NCI-H345 treated with DMSO at 0.1 percent for 48 hours (cell line): ENCODE data around the gene COQ10A.
A peak's percentile ranks its signal among the peaks of the same experiment; 100 is the strongest.
"Not testable (repeated sequence)": the region's sequence is repeated elsewhere in the genome, so short reads cannot be mapped to it uniquely, and the experiment has no call there.

ENCODE experiments used
- DNase-seq: peaks from one replicate; lab custom pipeline; 2025; ENCODE audit not compliant: unreplicated experiment; lab: John Stamatoyannopoulos, UW

The COQ10A gene

GRCh38 chr12:56274299-56274698 lies 7.6 kb downstream of the COQ10A start:
- DNase-seq, result no peak

DNA sequence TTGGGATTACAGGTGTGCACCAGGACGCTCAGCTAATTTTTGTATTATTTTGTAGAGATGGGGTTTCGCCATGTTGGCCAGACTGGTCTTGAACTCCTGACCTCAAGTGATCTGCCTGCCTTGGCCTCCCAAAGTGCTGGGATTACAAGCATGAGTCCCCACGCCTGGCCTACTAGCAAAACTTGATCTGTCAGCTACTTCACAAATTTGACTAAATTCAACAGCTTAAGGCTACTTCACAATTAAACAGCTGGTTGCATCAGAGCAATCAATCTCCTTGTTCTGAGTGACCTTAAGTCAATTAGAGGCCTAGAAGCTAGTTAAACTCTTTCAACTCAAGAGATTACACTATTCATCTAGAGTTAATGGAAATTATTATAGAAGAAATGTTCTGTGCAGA lies 12.2 kb downstream of the COQ10A start:
- DNase-seq, result no peak

DNA sequence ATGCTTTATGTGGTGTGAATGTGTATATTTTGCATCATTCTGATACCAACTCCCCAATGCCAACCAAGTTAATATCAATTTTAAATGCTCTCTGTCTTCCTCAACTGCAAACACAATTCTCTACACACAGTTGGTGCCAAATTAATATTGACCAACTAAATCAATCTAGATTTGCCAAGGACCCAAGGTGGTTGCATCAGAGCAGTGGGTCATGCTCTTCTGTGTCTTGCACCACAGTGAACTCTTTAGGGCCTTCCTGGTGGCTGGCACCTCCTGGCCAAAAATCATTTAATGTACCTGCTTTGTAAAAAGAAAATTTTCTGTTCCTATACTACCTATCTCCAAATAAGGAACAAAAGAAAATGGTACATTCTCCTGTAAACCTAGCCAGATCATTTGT lies 14.1 kb downstream of the COQ10A start:
- no peak for DNase-seq

GRCh38 chr12:56282030-56282429 lies 15.3 kb downstream of the COQ10A start:
- DNase-seq, result no peak

DNA sequence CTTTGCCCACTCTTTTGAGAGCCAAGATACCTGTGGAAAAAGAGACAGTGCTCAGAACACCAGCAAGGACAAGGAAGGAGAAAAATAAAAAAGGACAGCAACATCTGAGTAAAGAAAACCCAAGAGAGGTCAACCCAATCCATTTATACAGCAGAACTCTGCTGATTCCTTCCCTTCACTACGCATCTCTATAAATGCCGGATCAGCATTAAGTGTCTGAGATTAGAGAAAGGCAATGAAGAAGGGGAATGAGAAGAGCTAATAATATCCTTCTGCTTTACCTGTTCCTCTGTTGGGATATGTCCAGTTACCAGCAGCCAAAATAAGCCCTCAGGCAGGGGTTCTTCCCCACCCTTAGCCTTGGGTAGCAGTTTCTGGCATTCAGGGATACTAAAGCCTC lies 15.8 kb downstream of the COQ10A start:
- no peak for DNase-seq

GRCh38 chr12:56284263-56284662 lies 17.5 kb downstream of the COQ10A start:
- DNase-seq, result not testable (repeated sequence)

DNA sequence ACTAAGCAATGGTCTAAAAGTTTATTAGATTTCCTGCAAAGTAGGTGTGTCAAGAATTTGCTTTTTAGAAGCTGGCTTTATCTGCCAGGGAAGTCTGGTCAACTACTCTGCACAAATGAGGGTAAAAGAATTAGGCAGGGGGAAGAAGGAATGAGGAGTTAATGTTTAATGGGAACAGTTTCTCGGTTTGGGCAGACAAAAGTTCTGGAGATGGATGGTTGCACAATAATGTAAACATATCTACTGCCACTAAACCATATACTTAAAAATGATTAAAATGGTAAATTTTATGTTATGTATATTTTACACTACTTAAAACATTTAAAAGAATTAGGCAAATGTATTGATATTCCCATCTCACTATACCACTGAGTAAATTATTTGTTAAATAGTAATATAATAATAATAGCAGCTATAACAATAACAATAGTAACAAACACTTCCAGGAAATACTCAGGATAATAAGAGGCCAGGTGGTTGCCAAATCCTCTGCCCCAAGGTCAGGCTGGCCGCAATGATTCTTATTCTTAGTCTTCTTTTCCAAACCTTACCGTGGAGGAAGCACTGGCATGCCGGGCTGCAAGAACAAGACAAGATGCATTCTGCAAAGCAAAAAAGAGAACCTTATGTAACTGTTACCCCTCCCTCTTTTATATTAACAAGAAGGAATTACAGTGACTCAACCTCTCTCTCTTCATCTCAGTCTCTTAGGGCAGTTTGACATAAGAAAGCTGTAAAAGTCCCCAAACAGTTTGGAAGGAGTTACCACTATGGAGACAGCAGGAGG lies 19.5 kb downstream of the COQ10A start:
- DNase-seq, result no peak

DNA sequence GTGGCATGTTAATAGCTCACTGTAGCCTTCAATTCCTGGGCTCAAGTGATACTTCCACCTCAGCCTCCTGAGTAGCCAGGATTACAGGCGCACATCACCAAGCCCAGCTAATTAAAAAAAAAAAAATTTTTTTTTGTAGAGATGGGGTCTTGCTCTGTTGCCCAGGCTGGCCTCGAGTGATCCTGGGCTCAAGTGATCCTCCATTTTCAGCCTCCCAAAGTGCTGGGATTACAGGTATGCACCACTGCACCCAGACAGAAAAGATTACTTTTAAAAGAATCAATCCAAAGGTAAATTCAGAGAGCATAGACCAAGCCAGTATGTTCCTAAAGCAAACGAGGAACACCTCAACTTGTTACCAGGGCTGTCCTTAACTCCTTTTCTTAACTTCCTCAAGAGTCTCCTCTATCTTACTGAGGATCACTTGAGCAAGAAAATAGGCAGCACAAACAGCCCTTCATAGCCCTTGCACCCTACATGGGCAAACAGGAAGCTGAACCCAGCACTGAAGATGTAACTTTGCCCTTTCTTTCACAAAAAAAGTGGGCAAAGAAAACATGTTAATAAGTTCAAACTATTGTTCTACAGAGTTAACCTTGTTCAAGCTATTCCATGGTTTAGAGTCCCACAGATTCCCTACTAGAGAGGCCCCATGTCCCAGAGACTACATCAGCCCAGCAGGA lies 22.1 kb downstream of the COQ10A start:
- DNase-seq, result no peak

DNA sequence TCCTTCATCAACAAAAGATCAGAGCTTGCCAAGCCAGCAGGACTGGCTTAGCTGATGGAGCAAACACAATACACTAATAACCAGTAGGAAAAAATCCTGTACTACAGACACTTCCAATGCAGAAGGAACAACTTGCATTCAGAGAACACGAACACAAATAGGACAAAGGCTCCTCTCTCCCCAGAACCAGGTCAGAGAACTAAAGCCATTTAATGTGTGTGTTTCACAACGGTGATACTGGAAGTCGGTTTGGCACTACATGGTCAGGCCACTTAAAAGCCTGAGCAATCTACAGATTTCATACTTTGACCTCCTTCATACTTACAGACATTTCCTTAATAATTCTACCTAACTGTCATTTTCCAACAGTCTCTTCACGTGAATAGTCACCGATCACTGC lies 27.1 kb downstream of the COQ10A start:
- no peak for DNase-seq

DNA sequence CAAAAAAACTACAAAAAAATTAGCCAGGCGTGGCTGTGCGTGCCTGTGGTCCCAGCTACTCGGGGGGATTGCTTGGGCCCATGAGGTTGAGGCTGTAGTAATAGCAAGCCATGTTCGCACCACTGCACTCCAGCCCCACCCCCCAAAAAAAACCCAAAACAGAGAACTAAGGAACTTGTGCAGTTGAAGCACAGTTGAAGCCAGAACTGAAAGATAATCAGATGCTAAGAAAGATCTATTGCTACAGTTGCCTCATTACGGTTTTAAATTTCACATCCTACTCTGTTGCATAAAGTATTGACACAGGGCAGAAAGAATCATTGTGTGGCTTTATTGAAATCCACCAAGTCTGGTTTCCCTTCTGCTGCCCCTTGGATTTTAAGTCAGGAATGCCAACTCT lies 29.6 kb downstream of the COQ10A start:
- no peak for DNase-seq

- DNase-seq, result no peak
These were observed 30.7 kb downstream of the COQ10A start for GRCh38 chr12:56297400-56297799.

DNA sequence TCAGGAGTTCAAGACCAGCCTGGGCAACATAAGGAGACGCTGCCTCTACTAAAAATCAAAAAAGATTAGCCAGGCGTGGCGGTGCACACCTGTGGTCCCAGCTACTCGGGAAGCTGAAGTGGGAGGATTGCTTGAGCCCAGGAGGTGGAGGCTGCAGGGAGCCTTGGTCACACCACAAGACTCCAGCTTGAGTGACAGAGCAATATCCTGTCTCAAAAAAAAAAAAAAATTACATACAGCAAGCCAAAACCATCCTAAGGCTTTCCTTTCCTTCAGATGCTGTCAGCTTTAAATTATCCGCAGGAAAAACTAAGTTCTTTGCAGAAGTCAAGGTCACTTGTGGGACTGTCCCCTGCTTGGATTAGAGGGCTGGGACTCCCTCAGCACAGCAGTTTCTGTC lies 32.1 kb downstream of the COQ10A start:
- DNase-seq, result no peak

GRCh38 chr12:56299308-56299852 lies 32.6 kb downstream of the COQ10A start:
- DNase-seq, result no peak

DNA sequence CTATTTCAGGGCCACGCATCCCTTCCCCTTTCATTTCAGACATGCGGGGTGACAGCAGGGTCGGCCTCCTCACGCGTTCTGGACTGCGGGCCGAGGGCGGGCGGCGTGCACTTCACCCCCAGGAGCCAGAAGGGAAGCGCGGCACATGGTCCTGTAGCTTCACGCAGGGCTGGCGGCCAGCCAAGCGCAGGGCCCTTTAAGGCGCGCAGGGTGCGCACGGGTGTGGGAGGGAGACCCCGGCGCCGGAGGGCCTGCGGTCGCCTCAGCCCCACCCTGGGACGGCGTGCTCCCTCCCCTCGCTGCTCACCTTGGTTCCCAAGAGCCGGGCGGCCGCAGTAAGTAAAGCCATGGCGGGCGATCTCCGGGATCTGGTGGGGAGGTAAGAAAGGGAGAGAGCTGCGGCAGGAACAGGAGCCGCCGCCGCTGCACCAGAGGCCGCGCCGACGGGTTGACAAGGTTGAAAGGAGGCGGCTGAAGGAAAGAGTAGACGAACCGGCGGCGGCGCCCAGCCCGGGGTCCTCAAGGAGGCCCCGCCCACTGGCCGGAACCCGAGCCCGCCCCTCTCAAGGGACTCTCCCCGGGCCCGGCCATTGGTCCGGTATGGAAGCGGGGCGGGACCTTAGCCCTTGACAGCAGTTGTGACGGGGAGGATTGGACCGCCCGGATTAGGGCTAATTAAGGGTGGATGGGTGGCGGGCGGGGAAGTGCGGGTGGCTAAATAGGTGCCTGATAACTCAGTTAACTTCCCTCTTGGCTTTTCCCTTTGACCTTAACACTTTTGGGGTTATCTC lies 33.3 kb downstream of the COQ10A start, which contains the start of gene CS:
TSS of gene CS (minus strand) at position 478 of the 791 bp plus-strand sequence. CDS start at position 349, 129 bp downstream.
- peak; percentile 97 for DNase-seq

DNA sequence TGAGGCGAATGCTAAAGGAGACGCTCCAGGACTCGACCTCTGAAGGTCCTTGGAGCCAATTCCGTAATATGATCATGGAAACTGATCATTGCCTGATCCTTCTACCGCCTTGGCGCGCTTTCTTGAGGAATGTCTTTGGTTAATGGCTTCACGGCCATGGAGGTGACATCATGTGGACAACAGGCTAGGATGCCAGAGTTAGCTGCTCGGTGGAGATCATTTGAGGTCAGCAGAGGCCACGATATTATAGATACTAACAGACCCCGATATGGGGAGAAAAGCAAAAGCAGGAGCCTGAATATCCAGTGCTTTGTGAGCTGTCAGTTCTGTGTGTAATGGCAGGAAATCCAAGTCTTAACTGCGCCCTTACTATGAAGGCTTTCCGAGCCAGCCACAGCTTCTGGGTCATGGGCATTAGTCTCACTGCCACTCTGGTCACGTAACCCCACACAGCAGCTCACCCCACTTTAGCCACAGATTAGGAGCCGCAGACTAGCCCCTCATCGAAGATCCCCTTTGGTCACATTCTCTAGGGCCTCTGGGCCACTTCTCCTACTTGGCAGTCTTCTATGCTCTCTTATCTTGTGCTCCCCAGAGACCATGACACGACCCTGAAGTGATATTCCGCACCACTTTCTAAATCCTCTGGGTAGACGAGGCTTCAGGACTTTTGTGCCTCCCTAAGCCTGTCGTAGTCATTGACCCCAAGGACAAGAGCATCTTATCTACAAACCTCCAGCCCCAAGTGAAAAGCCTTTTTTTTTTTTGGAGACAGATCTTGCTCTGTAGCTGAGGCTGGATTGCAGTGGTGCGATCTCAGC lies 34.1 kb downstream of the COQ10A start:
- no peak for DNase-seq

GRCh38 chr12:56304276-56304675 lies 37.5 kb downstream of the COQ10A start:
- DNase-seq, result no peak

DNA sequence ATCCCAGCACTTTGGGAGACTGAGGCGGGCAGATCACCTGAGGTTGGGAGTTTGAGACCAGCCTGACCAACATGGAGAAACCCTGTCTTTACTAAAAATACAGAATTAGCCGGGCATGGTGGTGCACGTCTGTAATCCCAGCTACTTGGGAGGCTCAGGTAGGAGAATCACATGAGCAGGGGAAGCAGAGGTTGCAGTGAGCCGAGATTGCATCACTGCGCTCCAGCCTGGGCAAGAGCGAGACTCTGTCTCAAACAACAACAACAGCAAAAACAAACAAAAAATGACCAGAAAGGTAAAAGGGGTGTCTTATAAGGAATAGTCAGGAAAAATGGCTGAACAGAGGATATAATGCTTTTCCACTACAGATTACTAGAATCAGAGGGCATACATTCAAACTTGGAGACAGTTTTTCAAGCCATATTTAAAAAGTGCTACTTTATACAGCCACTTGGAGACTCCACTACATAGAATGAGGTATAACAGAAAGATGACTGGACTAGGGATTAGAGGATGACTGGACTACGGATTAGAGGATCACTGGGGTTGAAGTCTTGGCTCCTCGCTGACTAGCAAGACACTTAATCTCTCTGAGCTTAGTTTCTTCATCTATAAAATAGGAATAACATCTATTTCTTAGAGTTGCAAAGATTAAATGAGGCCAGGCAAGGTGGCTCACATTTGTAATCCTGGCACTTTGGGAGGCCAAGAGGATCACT lies 38.3 kb downstream of the COQ10A start:
- no peak for DNase-seq

- no peak for DNase-seq
These were observed 40.7 kb downstream of the COQ10A start for GRCh38 chr12:56307221-56307965.

- DNase-seq, result no peak
These were observed 42.0 kb downstream of the COQ10A start for GRCh38 chr12:56308714-56309113.
